Neural crest cell (in vitro differentiated cells): Measurements from ENCODE around the gene GPR108. TPM values are rescaled to one million over a fixed set of nuclear protein-coding genes. Genes with fewer than 3 reads are reported as not detected.

Experiments used
- DNase-seq: peaks from one replicate; pipeline ENCODE4 v3.0.0; 2021; ENCODE audit warnings: low read depth, mixed read lengths, low spot score
- H3K27ac Mint-ChIP-seq: one replicate; pipeline ENCODE4 v1.8.0; 2021; ENCODE audit warnings: mild to moderate bottlenecking, mixed read lengths; ENCODE audit not compliant: unreplicated experiment
- H3K27me3 Mint-ChIP-seq: 2 replicates; pipeline ENCODE4 v1.8.0; 2021; ENCODE audit warnings: low read depth, mild to moderate bottlenecking, mixed read lengths
- H3K36me3 Mint-ChIP-seq: 2 replicates; pipeline ENCODE4 v1.8.0; 2021; ENCODE audit warnings: low read depth, mild to moderate bottlenecking, mixed read lengths
- H3K4me1 Mint-ChIP-seq: 2 replicates; pipeline ENCODE4 v1.8.0; 2021; ENCODE audit warnings: mixed read lengths
- H3K4me3 Mint-ChIP-seq: one replicate; pipeline ENCODE4 v1.8.0; 2021; ENCODE audit warnings: mild to moderate bottlenecking, mixed read lengths
- H3K9me3 Mint-ChIP-seq: 2 replicates; pipeline ENCODE4 v1.8.0; 2021; ENCODE audit warnings: mixed read lengths
- total RNA-seq: library from RNA; stranded (reverse); gene quantifications from 2 replicates; pipeline ENCODE4 v1.2.1, GENCODE V29; 2021
- TF ChIP-seq, protein P1 (sequence below): fragments of 200-600 bp; sonication (generic); conservative IDR thresholded peaks from 2 replicates; pipeline ENCODE4 v1.5.0; 2021; ENCODE audit warnings: antibody characterized with exemption, mild to moderate bottlenecking

GPR108 gene
- total RNA-seq, 1 donor from 2014 or later = 52.9 TPM

DNA sequence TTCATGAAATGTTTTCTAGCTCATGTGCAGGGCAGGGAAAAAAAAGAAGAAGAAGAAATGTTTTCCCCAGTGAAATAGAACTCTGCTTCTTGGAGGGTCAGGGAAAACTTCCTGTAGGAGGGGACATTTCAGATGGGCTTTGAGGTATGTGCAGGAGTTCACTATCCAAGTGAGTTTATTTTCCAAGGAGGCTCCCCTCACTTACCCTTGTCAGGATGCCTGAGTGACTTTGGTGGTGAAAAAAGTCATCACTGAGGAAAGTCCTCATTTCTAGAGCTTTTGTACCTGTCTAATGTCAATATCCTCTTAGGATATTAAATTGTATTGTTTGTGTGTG is 16.3 kb downstream of the GPR108 start:
- peaks cover 12% of the 10 kb centered on the region for H3K4me1 Mint-ChIP-seq
- TF ChIP-seq, protein P1, sequence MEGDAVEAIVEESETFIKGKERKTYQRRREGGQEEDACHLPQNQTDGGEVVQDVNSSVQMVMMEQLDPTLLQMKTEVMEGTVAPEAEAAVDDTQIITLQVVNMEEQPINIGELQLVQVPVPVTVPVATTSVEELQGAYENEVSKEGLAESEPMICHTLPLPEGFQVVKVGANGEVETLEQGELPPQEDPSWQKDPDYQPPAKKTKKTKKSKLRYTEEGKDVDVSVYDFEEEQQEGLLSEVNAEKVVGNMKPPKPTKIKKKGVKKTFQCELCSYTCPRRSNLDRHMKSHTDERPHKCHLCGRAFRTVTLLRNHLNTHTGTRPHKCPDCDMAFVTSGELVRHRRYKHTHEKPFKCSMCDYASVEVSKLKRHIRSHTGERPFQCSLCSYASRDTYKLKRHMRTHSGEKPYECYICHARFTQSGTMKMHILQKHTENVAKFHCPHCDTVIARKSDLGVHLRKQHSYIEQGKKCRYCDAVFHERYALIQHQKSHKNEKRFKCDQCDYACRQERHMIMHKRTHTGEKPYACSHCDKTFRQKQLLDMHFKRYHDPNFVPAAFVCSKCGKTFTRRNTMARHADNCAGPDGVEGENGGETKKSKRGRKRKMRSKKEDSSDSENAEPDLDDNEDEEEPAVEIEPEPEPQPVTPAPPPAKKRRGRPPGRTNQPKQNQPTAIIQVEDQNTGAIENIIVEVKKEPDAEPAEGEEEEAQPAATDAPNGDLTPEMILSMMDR = no peak
- DNase-seq = no peak
- no peak overlapping the region for H3K4me3 Mint-ChIP-seq
- H3K27me3 Mint-ChIP-seq = peaks cover 29% of the 10 kb centered on the region
- H3K9me3 Mint-ChIP-seq = peaks cover 5% of the 10 kb centered on the region
- H3K36me3 Mint-ChIP-seq = no peaks in the 10 kb centered on the region
- no peak overlapping the region for H3K27ac Mint-ChIP-seq

DNA sequence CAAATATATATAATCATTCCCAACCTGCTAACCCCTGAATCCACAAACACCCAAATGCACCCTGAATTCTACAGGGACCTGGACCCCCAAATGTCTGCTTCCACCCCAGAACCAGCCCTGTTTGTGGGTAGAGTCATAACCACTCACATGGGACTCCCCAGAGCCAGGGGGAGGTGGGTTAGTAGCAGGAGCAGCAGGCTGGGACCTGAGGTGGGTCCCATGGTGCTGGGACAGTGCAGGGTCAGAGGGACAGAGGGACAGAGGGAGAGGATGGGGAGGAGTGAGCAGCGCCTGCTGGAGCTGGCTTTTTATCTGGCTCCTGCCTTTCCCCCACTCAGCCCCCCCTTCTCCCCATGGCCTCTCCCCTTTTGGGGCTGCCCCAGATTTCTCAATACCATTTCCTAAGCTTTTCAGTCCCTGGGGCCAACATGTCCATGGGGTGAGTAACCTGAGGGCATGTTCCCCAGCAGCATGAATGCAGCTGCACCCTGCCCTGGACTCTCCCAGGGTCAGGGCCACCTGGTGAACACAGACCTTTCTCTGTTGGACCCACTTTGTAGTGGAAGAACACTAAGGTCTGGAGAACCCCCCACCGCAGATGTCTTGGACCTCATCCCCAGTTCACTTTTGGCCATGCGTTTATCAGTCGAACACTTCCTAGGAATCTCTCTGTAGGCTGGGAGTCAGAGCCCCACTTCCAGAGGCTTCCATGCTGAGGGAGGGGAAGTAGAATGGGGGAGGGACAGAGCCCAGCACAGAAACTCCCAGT is 16.8 kb downstream of the GPR108 start, which contains the start of gene C3:
Gene C3, minus strand, starts transcription at position 282 of the 769 bp plus-strand sequence. Its CDS starts 61 bp downstream, at position 221.
- TF ChIP-seq, protein P1 = no peak
- Mint-ChIP-seq H3K27ac (no peak within 1 kb of the TSS), H3K4me1 (peaks cover 12% of the 10 kb centered on the region), H3K36me3 (no peaks in the 10 kb centered on the region), H3K9me3 (peaks cover 5% of the 10 kb centered on the region), H3K4me3 (no peak within 1 kb of the TSS), H3K27me3 (peaks cover 30% of the 10 kb centered on the region)
- DNase-seq = no peak

DNA sequence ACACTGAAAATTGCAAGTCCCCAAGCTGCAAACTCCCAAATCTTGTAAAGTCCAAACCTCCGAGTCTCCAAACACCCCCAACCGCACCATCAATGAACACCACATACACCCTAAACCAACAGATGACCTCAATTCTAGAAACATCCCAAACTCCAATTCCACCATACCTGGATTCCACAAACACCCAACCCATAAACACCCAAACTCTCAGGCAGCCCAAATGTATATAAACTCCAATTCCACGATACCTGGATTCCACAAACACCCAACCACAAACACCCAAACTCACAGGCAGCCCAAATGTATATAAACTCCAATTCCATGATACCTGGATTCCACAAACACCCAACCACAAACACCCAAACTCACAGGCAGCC is 17.4 kb downstream of the GPR108 start:
- no peak for DNase-seq
- TF ChIP-seq, protein P1 = no peak
- Mint-ChIP-seq H3K9me3 (peaks cover 5% of the 10 kb centered on the region), H3K4me3 (no peak overlapping the region), H3K4me1 (peaks cover 12% of the 10 kb centered on the region), H3K36me3 (no peaks in the 10 kb centered on the region), H3K27me3 (peaks cover 30% of the 10 kb centered on the region), H3K27ac (no peak overlapping the region)

DNA sequence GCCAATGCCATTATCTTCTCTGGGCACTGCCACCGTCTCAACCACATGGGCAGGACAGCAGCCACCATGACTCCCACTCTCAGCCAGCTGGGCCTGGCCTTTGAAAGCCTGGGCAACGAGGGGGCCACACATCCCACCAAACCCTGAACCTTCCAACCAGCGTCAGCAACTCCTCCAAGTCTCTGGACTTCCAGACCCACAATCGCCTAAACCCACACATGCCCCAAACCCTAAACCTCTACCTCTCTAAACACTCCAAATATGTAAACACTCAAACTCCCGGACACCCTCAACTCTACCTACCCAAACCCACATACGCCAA is 17.9 kb downstream of the GPR108 start:
- TF ChIP-seq, protein P1 = no peak
- no peak for DNase-seq
- H3K27me3 Mint-ChIP-seq = peaks cover 30% of the 10 kb centered on the region
- no peak overlapping the region for H3K27ac Mint-ChIP-seq
- peaks cover 5% of the 10 kb centered on the region for H3K9me3 Mint-ChIP-seq
- H3K4me3 Mint-ChIP-seq = no peak overlapping the region
- no peaks in the 10 kb centered on the region for H3K36me3 Mint-ChIP-seq
- peaks cover 12% of the 10 kb centered on the region for H3K4me1 Mint-ChIP-seq

DNA sequence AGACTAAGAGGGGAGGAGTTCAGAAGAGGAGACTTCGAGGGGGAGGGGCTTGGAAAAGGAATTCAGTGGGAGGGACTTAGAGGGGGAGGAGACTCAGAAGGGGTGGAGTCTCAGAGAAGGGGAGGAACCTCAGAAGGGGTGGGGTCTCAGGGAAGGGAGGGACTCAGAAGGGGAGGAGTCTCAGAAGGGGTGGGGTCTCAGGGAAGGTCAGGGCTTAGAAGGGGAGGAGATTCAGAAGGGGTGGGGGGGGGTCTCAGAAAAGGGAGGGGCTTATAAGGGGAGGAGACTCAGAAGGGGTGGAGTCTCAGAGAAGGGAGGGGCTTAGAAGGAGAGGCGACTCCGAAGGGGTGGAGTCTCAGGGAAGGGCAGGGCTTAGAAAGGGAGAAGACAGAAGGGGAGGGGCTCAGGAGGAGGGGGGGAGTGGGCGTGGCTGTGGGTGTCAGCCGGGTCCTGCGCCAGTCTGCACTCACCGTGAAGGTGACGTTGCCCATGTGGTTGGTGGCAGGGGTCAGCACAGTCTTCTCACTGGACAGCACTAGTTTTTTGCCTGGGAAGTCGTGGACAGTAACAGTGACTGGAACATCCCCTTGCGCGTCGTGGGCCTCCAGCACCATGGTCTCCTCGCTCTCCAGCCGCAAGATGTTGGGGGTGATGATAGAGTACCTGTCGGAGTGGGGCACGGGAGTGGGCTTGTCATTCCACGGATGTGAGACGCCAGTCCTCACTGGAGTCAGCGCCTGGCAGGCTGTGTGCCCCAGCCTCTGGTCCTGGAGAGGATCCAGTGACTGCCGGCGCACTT is 18.4 kb downstream of the GPR108 start:
- Mint-ChIP-seq H3K4me3 (no peak overlapping the region), H3K4me1 (peaks cover 12% of the 10 kb centered on the region), H3K27ac (no peak overlapping the region), H3K36me3 (no peaks in the 10 kb centered on the region), H3K9me3 (peaks cover 5% of the 10 kb centered on the region), H3K27me3 (peaks cover 32% of the 10 kb centered on the region)
- no peak for DNase-seq
- TF ChIP-seq, protein P1 = no peak
